Gastroesophageal sphincter (tissue), 4 donors: ENCODE measurements around the gene SYNE4. TPM values are rescaled to one million over a fixed set of nuclear protein-coding genes. Genes with fewer than 3 reads are reported as not detected.
A peak's percentile ranks its signal among the peaks of the same experiment; 100 is the strongest.
"Not testable (repeated sequence)": the region's sequence is repeated elsewhere in the genome, so short reads cannot be mapped to it uniquely, and the experiment has no call there.

Source experiments
- ATAC-seq: fragments of 150-250 bp; one replicate; pipeline ENCODE4 v1.9.1; 2016; ENCODE audit warnings: mild to moderate bottlenecking, moderate library complexity
- H3K27ac ChIP-seq, 4 donors: fragments of 200-600 bp; sonication (generic) in 3 of 4; 1 replicate in 3 of 4; 2 replicates in 1 of 4; pipeline ENCODE4 v1.5.1; 2016 to 2019
- H3K27me3 ChIP-seq: fragments of 200-600 bp; sonication (generic); one replicate; pipeline ENCODE4 v1.5.1; 2019
- H3K36me3 ChIP-seq, 2 donors: fragments of 200-600 bp; sonication (generic); one replicate each; pipeline ENCODE4 v1.5.1; 2019; ENCODE audit warnings: control low read depth in 1 of 2
- H3K4me1 ChIP-seq, 3 donors: fragments of 200-600 bp; sonication (generic); 1 replicate in 2 of 3; 2 replicates in 1 of 3; pipeline ENCODE4 v1.5.1; 2016 to 2019; ENCODE audit warnings: control low read depth in 2 of 3
- H3K4me3 ChIP-seq, 2 donors: fragments of 200-600 bp; sonication (generic); one replicate each; pipeline ENCODE4 v1.5.1; 2019; ENCODE audit warnings: mild to moderate bottlenecking in 1 of 2, moderate library complexity in 1 of 2
- H3K9me3 ChIP-seq, 3 donors: fragments of 200-600 bp; sonication (generic); one replicate each; pipeline ENCODE4 v1.5.1; 2017 to 2019; ENCODE audit warnings: control low read depth in 2 of 3
- EP300 ChIP-seq: sonication (generic); formaldehyde crosslinking; IDR thresholded peaks from one replicate; pipeline ENCODE4 v1.6.1; 2017; ENCODE audit warnings: antibody characterized with exemption, mild to moderate bottlenecking
- POLR2A ChIP-seq, 2 donors: fragments of 450-650 bp; IDR thresholded peaks; one replicate each; pipeline ENCODE4 v1.6.1; 2017; ENCODE audit warnings: antibody characterized with exemption in 2 of 2, mild to moderate bottlenecking in 2 of 2, moderate library complexity in 1 of 2
- POLR2AphosphoS5 ChIP-seq: sonication (generic); formaldehyde crosslinking; IDR thresholded peaks from one replicate; pipeline ENCODE4 v1.6.1; 2017; ENCODE audit warnings: antibody characterized with exemption
- WGBS, 2 donors: methylation state at CpG; one replicate each; pipeline ENCODE4 v1.1.5; 2018; ENCODE audit warnings: low coverage in 1 of 2; 5-methylcytosine and 5-hydroxymethylcytosine counted together
- small RNA-seq, 4 donors: library from RNA; depleted of rRNA; stranded (forward); fragments of <200 nt; gene quantifications; one replicate each; pipeline ENCODE3, GENCODE V24; 2016
- total RNA-seq, 4 donors: library from RNA; depleted of rRNA; stranded (reverse); fragments of >200 nt; gene quantifications; one replicate each; pipeline ENCODE4 v1.1.0, GENCODE V29; 2016
- TF ChIP-seq, protein P1 (sequence below), 4 experiments: fragments of 200-600 bp in 2 of 4; fragments of 450-650 bp in 2 of 4; sonication (generic) in 1 of 4; IDR thresholded peaks; one replicate each; pipeline ENCODE4 v1.5.1; 2017 to 2019; ENCODE audit warnings: antibody characterized with exemption in 4 of 4, mild to moderate bottlenecking in 2 of 4, moderate library complexity in 2 of 4

SYNE4 gene
- total RNA-seq, 4 donors from 2014 or later = 0.39 to 0.62 (median 0.47) TPM; not detected in 1

DNA sequence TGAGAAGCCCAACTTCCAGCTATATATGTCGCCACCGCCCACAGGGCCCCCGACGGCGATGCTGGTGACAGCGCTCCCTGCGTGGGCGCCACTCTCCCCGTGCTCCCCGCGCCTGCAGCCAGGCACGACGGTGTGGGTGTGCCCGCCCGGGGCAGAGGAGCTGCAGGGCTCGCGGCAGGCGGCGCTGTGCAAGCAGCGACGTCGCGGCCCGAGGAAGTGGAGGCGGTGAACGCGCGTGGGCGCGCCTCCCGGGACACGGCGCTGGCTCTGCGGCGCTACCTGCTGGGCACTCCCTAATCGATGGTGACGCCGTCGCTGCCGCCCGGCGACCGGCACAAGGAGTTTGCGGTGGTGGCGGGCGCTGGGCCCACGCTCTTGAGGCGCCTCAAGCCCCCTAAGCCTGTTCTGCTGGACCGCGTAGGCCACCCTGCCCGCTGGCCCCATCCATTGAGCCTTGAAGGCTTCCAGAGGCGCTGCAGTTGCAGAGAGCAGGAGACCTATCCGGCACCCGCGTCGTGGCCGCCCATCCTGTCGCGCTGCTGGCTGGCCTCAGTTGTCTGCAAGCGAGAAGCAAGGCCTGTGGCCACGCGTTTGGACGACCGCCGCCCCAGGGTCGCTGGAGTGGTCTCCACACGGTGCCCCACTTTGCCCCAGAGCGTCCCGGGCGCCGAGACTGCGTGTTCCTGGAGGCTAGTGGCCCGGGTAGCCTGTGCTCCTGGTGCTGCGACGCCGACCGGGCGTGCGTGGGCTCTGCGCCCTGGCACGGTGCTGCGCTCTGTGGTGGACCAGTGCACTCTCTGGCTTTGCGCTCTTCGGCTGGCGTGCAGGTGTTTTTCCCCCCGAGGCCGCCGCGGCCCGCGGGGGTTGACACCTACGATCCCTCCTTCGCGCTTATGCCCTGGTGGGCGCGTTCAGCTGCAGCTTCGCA, 49.3 kb downstream of the SYNE4 start:
- WGBS, 2 donors = no CpG with 5 or more reads among the region's 97 CpGs
- Histone ChIP-seq H3K36me3 (no peaks in the 10 kb centered on the region), H3K4me3 (peak overlapping the region in 1 of 2 donors; percentile 25), H3K9me3 (no peaks in the 10 kb centered on the region), H3K4me1 (peaks cover 0 to 14% (median 3%) of the 10 kb centered on the region in 3 donors), H3K27ac (no peak overlapping the region), H3K27me3 (peaks cover 82% of the 10 kb centered on the region)
- peak; percentile 61 for ATAC-seq
- no peak for TF ChIP-seq EP300
- TF ChIP-seq, protein P1, sequence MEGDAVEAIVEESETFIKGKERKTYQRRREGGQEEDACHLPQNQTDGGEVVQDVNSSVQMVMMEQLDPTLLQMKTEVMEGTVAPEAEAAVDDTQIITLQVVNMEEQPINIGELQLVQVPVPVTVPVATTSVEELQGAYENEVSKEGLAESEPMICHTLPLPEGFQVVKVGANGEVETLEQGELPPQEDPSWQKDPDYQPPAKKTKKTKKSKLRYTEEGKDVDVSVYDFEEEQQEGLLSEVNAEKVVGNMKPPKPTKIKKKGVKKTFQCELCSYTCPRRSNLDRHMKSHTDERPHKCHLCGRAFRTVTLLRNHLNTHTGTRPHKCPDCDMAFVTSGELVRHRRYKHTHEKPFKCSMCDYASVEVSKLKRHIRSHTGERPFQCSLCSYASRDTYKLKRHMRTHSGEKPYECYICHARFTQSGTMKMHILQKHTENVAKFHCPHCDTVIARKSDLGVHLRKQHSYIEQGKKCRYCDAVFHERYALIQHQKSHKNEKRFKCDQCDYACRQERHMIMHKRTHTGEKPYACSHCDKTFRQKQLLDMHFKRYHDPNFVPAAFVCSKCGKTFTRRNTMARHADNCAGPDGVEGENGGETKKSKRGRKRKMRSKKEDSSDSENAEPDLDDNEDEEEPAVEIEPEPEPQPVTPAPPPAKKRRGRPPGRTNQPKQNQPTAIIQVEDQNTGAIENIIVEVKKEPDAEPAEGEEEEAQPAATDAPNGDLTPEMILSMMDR (IDR thresholded peaks at IDR 0.05) = peak in 2 of 4 experiments; percentile 45 to 60
- no peak for TF ChIP-seq POLR2A (IDR thresholded peaks at IDR 0.05)

DNA sequence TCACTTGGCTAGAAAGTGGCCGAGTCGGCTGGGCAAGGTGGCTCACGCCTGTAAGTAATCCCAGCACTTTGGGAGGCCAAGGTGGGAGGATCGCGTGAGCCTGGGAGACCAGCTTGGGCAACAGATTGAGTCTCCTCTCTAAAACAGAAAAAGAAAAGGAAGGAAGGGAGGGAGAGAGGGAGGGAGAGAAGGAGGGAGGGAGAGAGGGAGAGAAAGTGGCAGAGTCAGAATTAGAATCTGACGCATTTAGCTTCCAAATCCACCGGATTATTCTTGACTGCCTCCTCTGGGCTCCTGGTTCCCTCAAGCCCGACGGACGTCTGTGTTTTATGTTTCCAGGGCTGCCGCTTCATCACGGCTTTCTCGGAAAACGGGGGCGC, 50.0 kb downstream of the SYNE4 start:
- TF ChIP-seq EP300 (no peak), POLR2AphosphoS5 (no peak), POLR2A (IDR thresholded peaks at IDR 0.05) (no peak)
- TF ChIP-seq, protein P1 (IDR thresholded peaks at IDR 0.05) = no peak
- Histone ChIP-seq H3K27ac (no peak overlapping the region), H3K27me3 (peaks cover 83% of the 10 kb centered on the region), H3K36me3 (no peaks in the 10 kb centered on the region), H3K4me3 (peak overlapping the region in 1 of 2 donors; percentile 25), H3K9me3 (no peaks in the 10 kb centered on the region), H3K4me1 (peaks cover 0 to 14% (median 3%) of the 10 kb centered on the region in 3 donors)
- 18 to 82% methylated on average over 3 to 10 of the region's 15 CpGs for WGBS, 2 donors
- ATAC-seq = no peak

DNA sequence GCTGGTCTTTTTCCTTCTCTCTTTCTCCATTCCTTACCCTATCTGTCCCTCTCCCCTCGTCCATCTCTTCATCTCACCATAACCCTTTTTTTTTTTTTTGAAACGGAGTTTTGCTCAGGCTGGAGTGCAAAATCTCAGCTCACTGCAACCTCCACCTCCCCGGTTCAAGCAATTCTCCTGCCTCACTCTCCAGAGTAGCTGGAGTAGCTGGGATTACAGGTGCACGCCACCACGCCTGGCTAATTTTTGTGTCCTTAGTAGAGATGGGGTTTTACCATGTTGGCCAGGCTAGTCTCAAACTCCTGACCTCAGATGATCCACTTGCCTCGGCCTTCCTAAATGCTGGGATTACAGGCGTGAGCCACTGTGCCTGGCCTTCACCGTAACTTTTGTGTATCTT, 51.2 kb downstream of the SYNE4 start:
- ATAC-seq, H3K27ac ChIP-seq, H3K4me3 ChIP-seq, H3K9me3 ChIP-seq, H3K36me3 ChIP-seq: not testable (repeated sequence)
- H3K27me3 ChIP-seq = peaks cover 78% of the 10 kb centered on the region
- H3K4me1 ChIP-seq = peaks cover 0 to 14% (median 3%) of the 10 kb centered on the region in 3 donors
- WGBS, 2 donors = 67 to 85% methylated on average over 3 to 7 of the region's 8 CpGs

DNA sequence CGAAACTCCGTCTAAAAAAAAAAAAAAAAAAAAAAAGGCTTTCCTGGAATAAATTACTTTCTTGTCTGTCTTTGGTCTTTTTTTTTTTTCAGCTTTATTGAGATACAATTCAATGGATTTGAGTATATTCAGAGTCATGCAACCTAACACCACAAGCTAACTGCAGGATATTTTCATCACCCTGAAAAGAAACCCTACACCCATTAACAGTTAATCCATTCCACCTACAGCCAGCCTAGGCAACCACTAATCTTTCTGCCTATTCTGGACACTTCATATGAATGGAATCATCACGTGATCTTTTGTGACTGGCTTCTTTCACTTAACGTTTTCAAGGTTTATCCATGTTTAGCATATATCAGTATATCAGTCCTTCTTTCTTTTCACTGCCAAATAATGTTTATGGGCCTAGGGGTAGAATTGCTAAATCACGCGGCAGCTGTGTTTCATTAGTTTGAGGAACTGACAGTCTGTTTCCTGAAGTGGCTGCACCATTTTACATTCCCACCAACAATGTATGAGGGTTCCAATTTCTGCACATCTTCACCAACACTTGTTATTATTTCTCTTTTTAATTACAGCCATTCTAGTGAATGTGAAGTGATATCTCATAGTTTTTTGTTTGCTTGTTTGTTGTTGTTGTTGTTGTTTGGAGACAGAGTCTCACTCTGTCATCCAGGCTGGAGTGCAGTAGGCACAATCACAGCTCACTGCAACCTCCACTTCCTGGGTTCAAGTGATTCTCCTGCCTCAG, 52.6 kb downstream of the SYNE4 start:
- no peak for ATAC-seq
- 47 to 63% methylated on average over 5 to 6 of the region's 6 CpGs for WGBS, 2 donors

More for the DNA sequence above, 52.6 kb downstream of the SYNE4 start:
- Histone ChIP-seq H3K4me1 (peaks cover 0 to 14% (median 3%) of the 10 kb centered on the region in 3 donors), H3K4me3 (no peak overlapping the region), H3K27ac (no peak overlapping the region), H3K27me3 (peaks cover 67% of the 10 kb centered on the region), H3K9me3 (no peaks in the 10 kb centered on the region), H3K36me3 (no peaks in the 10 kb centered on the region)
- no peak for TF ChIP-seq POLR2AphosphoS5
- TF ChIP-seq, protein P1 (IDR thresholded peaks at IDR 0.05) = no peak
- TF ChIP-seq POLR2A (IDR thresholded peaks at IDR 0.05) = no peak
- no peak for TF ChIP-seq EP300

Small RNA genes lying within 50 kb of the gene (small RNA-seq; reads per million reads assigned to genes)
- gene AF038458.1 = 0 reads per million in 4 donors

Other genes starting within 250 kb of the SYNE4 start
- gene ARHGAP33, start 233.2 kb downstream of the SYNE4 start, total RNA-seq = 10 to 100 TPM in 1 of 4 donors, 1 to 10 TPM in 3; 3.1 to 22.6 (median 5.5) TPM
- not detected for gene PRODH2, start 196.0 kb downstream of the SYNE4 start, total RNA-seq
- gene NPHS1, start 156.3 kb downstream of the SYNE4 start, total RNA-seq = not detected
- not detected for gene KIRREL2, start 151.9 kb downstream of the SYNE4 start, total RNA-seq
- gene APLP1, start 140.2 kb downstream of the SYNE4 start, total RNA-seq = 10 to 100 TPM in 1 of 4 donors, 1 to 10 TPM in 3; 4.7 to 10.0 (median 8.8) TPM
- 1 to 10 TPM; 2.8 to 9.5 (median 5.7) TPM for gene NFKBID, start 108.3 kb downstream of the SYNE4 start, total RNA-seq
- 1 to 10 TPM in 3 of 4 donors, not detected in 1; 1.8 to 3.1 (median 3.0) TPM for gene HCST, start 106.3 kb downstream of the SYNE4 start, total RNA-seq
- gene TYROBP, start 100.5 kb downstream of the SYNE4 start, total RNA-seq = 100 to 1,000 TPM in 1 of 4 donors, 10 to 100 TPM in 2, 1 to 10 TPM in 1; 3.0 to 116 (median 45.3) TPM
- gene LRFN3, start 72.4 kb downstream of the SYNE4 start, total RNA-seq = 10 to 100 TPM in 2 of 4 donors, 1 to 10 TPM in 2; 6.7 to 18.5 (median 9.1) TPM
- 10 to 100 TPM; 44.0 to 52.7 (median 49.8) TPM for gene SDHAF1, start 13.6 kb downstream of the SYNE4 start, total RNA-seq
- 10 to 100 TPM; 10.7 to 38.3 (median 25.3) TPM for gene ALKBH6, start 5.4 kb upstream of the SYNE4 start, total RNA-seq
- 10 to 100 TPM; 26.8 to 66.2 (median 31.1) TPM for gene CLIP3, start 24.1 kb upstream of the SYNE4 start, total RNA-seq
- gene THAP8, start 45.5 kb upstream of the SYNE4 start, total RNA-seq = 10 to 100 TPM in 2 of 4 donors, 1 to 10 TPM in 2; 5.3 to 16.8 (median 9.4) TPM
- gene WDR62, start 46.1 kb upstream of the SYNE4 start, total RNA-seq = under 1 TPM; 0.17 to 0.62 (median 0.29) TPM
- gene OVOL3, start 102.3 kb upstream of the SYNE4 start, total RNA-seq = not detected
- gene POLR2I, start 106.1 kb upstream of the SYNE4 start, total RNA-seq = 10 to 100 TPM; 49.3 to 60.2 (median 54.1) TPM
- 100 to 1,000 TPM; 116 to 248 (median 180) TPM for gene TBCB, start 106.7 kb upstream of the SYNE4 start, total RNA-seq
- 100 to 1,000 TPM; 151 to 237 (median 210) TPM for gene CAPNS1, start 131.3 kb upstream of the SYNE4 start, total RNA-seq
- gene COX7A1, start 143.6 kb upstream of the SYNE4 start, total RNA-seq = 10 to 100 TPM; 50.4 to 66.6 (median 61.7) TPM
- gene ZNF565, start 205.9 kb upstream of the SYNE4 start, total RNA-seq = 1 to 10 TPM; 4.4 to 6.3 (median 5.8) TPM
- 10 to 100 TPM; 57.9 to 98.2 (median 75.2) TPM for gene ZNF146, start 206.3 kb upstream of the SYNE4 start, total RNA-seq